ENCODE data around the gene BBS2. TPM values are rescaled to one million over a fixed set of nuclear protein-coding genes. Genes with fewer than 3 reads are reported as not detected.

BBS2 gene
- total RNA-seq, 6 donors from 2014 or later: 27.5 to 188 (median 35.4) TPM

DNA sequence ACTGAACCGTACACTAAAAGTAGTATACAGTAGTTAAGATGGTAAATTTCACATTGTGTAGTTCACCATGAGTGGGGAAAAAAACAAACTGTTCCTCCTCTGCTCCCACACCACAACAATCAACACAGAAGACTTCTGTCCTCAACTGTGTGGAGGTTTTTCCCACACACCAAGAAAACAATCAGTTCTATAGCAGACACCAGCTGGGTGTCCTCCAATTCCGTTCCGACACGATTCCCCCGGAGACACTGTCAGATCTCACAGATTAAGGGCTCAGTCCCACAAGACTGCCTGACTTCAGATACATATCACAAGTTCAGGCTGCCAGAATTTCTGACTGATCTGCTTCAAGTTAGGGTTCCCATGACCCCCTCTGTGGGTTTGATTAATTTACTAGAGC is 31.8 kb downstream of the BBS2 start:
- H3K27ac ChIP-seq: no peak overlapping the region
- DNase-seq (no peak), ATAC-seq (ENCODE audit: low FRiP score in 2 of 2) (no peak)
- peaks cover 0 to 13% (median 11%) of the 10 kb centered on the region in 4 donors for H3K36me3 ChIP-seq
- no peaks in the 10 kb centered on the region for H3K27me3 ChIP-seq
- no peak for TF ChIP-seq EP300 (IDR thresholded peaks at IDR 0.05)
- no peak for TF ChIP-seq POLR2A (IDR thresholded peaks at IDR 0.05)
- TF ChIP-seq, protein P1, sequence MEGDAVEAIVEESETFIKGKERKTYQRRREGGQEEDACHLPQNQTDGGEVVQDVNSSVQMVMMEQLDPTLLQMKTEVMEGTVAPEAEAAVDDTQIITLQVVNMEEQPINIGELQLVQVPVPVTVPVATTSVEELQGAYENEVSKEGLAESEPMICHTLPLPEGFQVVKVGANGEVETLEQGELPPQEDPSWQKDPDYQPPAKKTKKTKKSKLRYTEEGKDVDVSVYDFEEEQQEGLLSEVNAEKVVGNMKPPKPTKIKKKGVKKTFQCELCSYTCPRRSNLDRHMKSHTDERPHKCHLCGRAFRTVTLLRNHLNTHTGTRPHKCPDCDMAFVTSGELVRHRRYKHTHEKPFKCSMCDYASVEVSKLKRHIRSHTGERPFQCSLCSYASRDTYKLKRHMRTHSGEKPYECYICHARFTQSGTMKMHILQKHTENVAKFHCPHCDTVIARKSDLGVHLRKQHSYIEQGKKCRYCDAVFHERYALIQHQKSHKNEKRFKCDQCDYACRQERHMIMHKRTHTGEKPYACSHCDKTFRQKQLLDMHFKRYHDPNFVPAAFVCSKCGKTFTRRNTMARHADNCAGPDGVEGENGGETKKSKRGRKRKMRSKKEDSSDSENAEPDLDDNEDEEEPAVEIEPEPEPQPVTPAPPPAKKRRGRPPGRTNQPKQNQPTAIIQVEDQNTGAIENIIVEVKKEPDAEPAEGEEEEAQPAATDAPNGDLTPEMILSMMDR (IDR thresholded peaks at IDR 0.05): no peak
- no peak for TF ChIP-seq POLR2AphosphoS5 (IDR thresholded peaks at IDR 0.05)
- H3K9me3 ChIP-seq: no peaks in the 10 kb centered on the region
- no peaks in the 10 kb centered on the region for H3K4me1 ChIP-seq
- H3K4me3 ChIP-seq: no peak overlapping the region
- WGBS, 2 donors: 83% methylated on average over 5 of the region's 5 CpGs

DNA sequence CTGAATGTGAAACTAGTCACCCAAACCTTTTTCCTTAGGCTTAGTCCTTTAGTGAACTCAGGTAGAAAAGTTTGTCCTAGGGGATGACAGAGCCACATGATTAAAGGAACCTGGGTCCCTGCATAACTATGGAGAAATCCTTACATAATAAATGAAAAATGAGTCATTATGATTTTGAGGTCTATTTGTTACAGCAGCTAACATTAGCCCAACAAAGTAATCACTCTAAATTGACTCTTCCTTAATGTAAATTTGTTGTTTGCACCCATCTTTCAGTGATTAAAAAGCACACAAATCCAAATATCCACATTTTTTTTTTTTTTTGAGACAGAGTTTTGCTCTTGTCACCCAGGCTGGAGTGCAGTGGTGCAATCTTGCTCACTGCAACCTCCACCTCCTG is 36.4 kb downstream of the BBS2 start:
- Histone ChIP-seq H3K4me1 (no peaks in the 10 kb centered on the region), H3K9me3 (no peaks in the 10 kb centered on the region), H3K27me3 (no peaks in the 10 kb centered on the region), H3K27ac (no peak overlapping the region), H3K4me3 (no peak overlapping the region), H3K36me3 (peaks cover 0 to 49% (median 20%) of the 10 kb centered on the region in 4 donors)
- TF ChIP-seq EP300 (IDR thresholded peaks at IDR 0.05) (no peak), POLR2A (IDR thresholded peaks at IDR 0.05) (no peak), POLR2AphosphoS5 (IDR thresholded peaks at IDR 0.05) (no peak)
- TF ChIP-seq, protein P1 (IDR thresholded peaks at IDR 0.05): no peak
- DNase-seq (no peak), ATAC-seq (ENCODE audit: low FRiP score in 2 of 2) (no peak)

DNA sequence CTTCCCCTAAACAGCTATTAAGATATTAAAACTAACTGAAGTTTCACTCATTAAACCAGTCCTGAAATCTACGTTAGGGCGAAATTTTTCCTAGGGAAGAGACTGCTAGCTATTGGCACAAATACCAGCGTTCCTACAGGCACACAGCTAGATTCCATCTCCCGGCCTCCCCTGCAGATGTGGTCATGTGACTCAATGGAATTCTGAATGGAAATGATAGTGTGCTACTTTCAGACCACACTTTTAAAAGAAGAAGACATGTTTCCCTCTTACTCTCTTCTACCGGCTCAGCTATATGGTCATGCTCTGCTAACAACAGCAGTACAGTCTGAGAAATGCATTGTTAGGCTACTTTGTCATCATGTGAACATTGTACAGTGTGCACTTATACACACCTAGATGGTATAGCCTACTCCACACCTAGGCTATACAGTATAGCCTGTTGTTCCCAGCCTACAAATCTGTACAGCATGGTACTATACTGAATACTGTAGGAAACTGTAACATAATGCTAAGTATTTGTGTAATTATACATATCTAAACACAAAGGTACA is 37.1 kb downstream of the BBS2 start:
- DNase-seq (no peak), ATAC-seq (ENCODE audit: low FRiP score in 2 of 2) (no peak)
- Histone ChIP-seq H3K9me3 (no peaks in the 10 kb centered on the region), H3K27me3 (no peaks in the 10 kb centered on the region), H3K4me3 (no peak overlapping the region), H3K4me1 (no peaks in the 10 kb centered on the region), H3K27ac (no peak overlapping the region), H3K36me3 (peaks cover 0 to 55% (median 22%) of the 10 kb centered on the region in 4 donors)
- TF ChIP-seq POLR2AphosphoS5 (IDR thresholded peaks at IDR 0.05): no peak
- TF ChIP-seq POLR2A (IDR thresholded peaks at IDR 0.05): no peak
- 89 to 94% methylated on average over 5 of the region's 5 CpGs for WGBS, 2 donors

DNA sequence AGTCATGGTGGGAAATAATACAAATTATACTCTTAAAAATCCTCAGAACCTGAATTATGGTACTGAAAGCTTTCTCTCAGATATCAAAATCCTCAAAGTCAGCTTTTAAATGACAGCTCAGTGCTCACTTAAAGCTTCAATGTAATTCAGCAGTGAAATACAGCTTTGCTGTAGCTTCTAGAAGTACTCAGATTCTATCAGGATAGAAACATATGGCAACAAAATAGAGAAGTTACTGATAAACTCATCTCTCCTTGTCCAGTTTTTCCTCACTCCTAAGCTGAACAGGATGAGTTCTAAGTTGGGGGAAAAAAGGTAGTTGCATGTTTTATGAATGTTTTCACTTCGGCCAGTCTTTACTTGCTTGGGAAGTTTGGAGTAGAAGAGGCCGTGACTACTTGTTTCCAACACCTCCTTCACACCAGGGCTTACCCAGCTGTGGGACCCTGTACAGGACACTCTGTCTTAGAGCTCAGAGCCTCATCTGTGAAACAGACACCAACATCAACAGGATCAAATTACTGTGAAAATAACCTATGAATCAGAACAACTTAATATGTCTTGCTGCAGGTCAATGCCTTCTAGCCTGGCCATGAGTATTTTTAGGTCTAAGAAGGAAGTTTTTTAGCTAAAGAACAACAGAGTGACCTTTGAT is 38.2 kb downstream of the BBS2 start:
- Histone ChIP-seq H3K27me3 (no peaks in the 10 kb centered on the region), H3K9me3 (no peaks in the 10 kb centered on the region), H3K27ac (no peak overlapping the region), H3K4me1 (no peaks in the 10 kb centered on the region), H3K4me3 (no peak overlapping the region), H3K36me3 (peaks cover 0 to 67% (median 29%) of the 10 kb centered on the region in 4 donors)
- WGBS, 2 donors: 86 to 91% methylated on average over 2 of the region's 2 CpGs
- ATAC-seq (ENCODE audit: low FRiP score in 2 of 2) (no peak), DNase-seq (no peak)
- no peak for TF ChIP-seq POLR2A (IDR thresholded peaks at IDR 0.05)
- TF ChIP-seq, protein P1 (IDR thresholded peaks at IDR 0.05): no peak
- no peak for TF ChIP-seq POLR2AphosphoS5 (IDR thresholded peaks at IDR 0.05)
- TF ChIP-seq EP300 (IDR thresholded peaks at IDR 0.05): no peak

DNA sequence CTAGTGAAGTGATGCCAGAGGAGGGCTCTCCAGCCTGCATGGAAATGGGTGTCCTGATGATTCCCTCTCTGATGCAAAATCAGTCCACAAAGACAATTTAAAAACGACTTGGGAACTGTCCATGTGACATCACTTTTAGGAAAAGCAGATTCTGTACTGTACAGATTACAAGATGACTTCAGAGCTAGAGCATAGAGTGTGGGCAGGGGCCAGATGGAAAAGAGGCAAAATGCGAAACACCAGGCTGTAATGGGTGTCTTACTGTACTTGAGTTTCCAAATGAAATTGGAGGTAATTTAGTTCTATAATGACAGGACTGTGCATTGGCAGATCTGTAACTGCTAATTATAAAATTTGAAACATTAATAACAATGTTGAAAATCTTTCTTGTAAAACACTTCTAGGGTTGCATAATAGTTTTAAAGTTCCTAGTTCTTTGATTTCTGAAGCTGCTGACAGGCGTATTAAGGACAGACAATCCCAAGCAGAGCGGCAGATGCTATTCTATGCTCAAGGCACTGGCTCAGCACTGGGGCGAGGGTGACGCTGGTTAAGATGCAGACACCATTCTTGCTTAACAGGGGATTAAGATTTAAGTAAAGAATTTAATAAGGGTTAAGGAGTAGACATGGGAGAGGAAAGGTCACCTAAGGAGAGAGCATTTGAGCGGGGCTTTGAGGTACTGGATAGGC is 38.9 kb downstream of the BBS2 start:
- no peak overlapping the region for H3K27ac ChIP-seq
- H3K4me3 ChIP-seq: no peak overlapping the region
- peaks cover 6 to 74% (median 34%) of the 10 kb centered on the region in 4 donors for H3K36me3 ChIP-seq
- ATAC-seq (ENCODE audit: low FRiP score in 2 of 2) (no peak), DNase-seq (no peak)
- WGBS, 2 donors: 87 to 88% methylated on average over 7 of the region's 7 CpGs
- no peaks in the 10 kb centered on the region for H3K27me3 ChIP-seq
- TF ChIP-seq POLR2AphosphoS5 (IDR thresholded peaks at IDR 0.05): no peak
- TF ChIP-seq, protein P1 (IDR thresholded peaks at IDR 0.05): no peak
- no peak for TF ChIP-seq EP300 (IDR thresholded peaks at IDR 0.05)
- no peak for TF ChIP-seq POLR2A (IDR thresholded peaks at IDR 0.05)
- no peaks in the 10 kb centered on the region for H3K4me1 ChIP-seq
- no peaks in the 10 kb centered on the region for H3K9me3 ChIP-seq

Measured in upper lobe of left lung (tissue), 6 donors.